ENCODE results near the gene GALNS.

GALNS gene

GRCh38 chr16:88840600-88841215 lies 16.0 kb downstream of the GALNS start:
- TF ChIP-seq CTCF (IDR thresholded peaks at IDR 0.05; ENCODE audit: unreplicated experiment in 3 of 3): no peak
- no peaks in the 10 kb centered on the region for H3K9me3 Mint-ChIP-seq
- H3K27me3 Mint-ChIP-seq (ENCODE audit: low read depth): no peaks in the 10 kb centered on the region
- no peak overlapping the region for H3K27ac Mint-ChIP-seq
- H3K36me3 Mint-ChIP-seq (ENCODE audit: low read depth): no peaks in the 10 kb centered on the region
- no peak overlapping the region for H3K4me3 Mint-ChIP-seq
- H3K4me1 Mint-ChIP-seq: no peaks in the 10 kb centered on the region

- H3K27me3 Mint-ChIP-seq (ENCODE audit: low read depth): no peaks in the 10 kb centered on the region
- H3K4me3 Mint-ChIP-seq: no peak overlapping the region
- H3K27ac Mint-ChIP-seq: no peak overlapping the region
- no peaks in the 10 kb centered on the region for H3K4me1 Mint-ChIP-seq
- no peak for TF ChIP-seq CTCF (IDR thresholded peaks at IDR 0.05; ENCODE audit: unreplicated experiment in 3 of 3)
- H3K9me3 Mint-ChIP-seq: no peaks in the 10 kb centered on the region
- H3K36me3 Mint-ChIP-seq (ENCODE audit: low read depth): peaks cover 4% of the 10 kb centered on the region
Observed at GRCh38 chr16:88839745-88840599, 16.8 kb downstream of the GALNS start.

GRCh38 chr16:88839026-88839529 lies 17.7 kb downstream of the GALNS start:
- Mint-ChIP-seq H3K4me3 (no peak overlapping the region), H3K27ac (no peak overlapping the region), H3K4me1 (no peaks in the 10 kb centered on the region), H3K9me3 (no peaks in the 10 kb centered on the region), H3K36me3 (ENCODE audit: low read depth) (peaks cover 6% of the 10 kb centered on the region), H3K27me3 (ENCODE audit: low read depth) (no peaks in the 10 kb centered on the region)
- TF ChIP-seq CTCF (IDR thresholded peaks at IDR 0.05; ENCODE audit: unreplicated experiment in 3 of 3): peak in 1 of 3 experiments; percentile 19

- no peaks in the 10 kb centered on the region for H3K27me3 Mint-ChIP-seq (ENCODE audit: low read depth)
- no peaks in the 10 kb centered on the region for H3K9me3 Mint-ChIP-seq
Observed at GRCh38 chr16:88838566-88838965, 18.2 kb downstream of the GALNS start.

GRCh38 chr16:88837806-88838205 lies 18.9 kb downstream of the GALNS start:
- Mint-ChIP-seq H3K27ac (no peak overlapping the region), H3K4me1 (no peaks in the 10 kb centered on the region)

More at GRCh38 chr16:88838566-88838965, 18.2 kb downstream of the GALNS start:
- no peak for TF ChIP-seq CTCF (IDR thresholded peaks at IDR 0.05; ENCODE audit: unreplicated experiment in 3 of 3)
- H3K36me3 Mint-ChIP-seq (ENCODE audit: low read depth): peaks cover 9% of the 10 kb centered on the region
- H3K4me3 Mint-ChIP-seq: no peak overlapping the region
- H3K27ac Mint-ChIP-seq: no peak overlapping the region
- no peaks in the 10 kb centered on the region for H3K4me1 Mint-ChIP-seq

More at GRCh38 chr16:88837806-88838205, 18.9 kb downstream of the GALNS start:
- TF ChIP-seq CTCF (IDR thresholded peaks at IDR 0.05; ENCODE audit: unreplicated experiment in 3 of 3): no peak
- no peaks in the 10 kb centered on the region for H3K27me3 Mint-ChIP-seq (ENCODE audit: low read depth)
- no peaks in the 10 kb centered on the region for H3K9me3 Mint-ChIP-seq
- H3K4me3 Mint-ChIP-seq: no peak overlapping the region
- peaks cover 10% of the 10 kb centered on the region for H3K36me3 Mint-ChIP-seq (ENCODE audit: low read depth)
